K562 (cell line): ENCODE data around the gene CEACAM18. TPM values are rescaled to one million over a fixed set of nuclear protein-coding genes. Genes with fewer than 3 reads are reported as not detected.

Experiments
- ATAC-seq: fragments of 200-7000 bp; cut with Tn5 transposase; 3 replicates; pipeline ENCODE4 v1.9.1; 2020; ENCODE audit warnings: moderate library complexity
- BruUV-seq: library from RNA; stranded (reverse); fragments of 400-500 nt; replicated peaks from 2 replicates; lab custom pipeline; 2021; lab: Mats Ljungman, UMichigan
- CTCF ChIA-PET: fragments of 300-600 bp; formaldehyde crosslinking; extraction: SDS; loops from one replicate; lab custom pipeline; 2021; ENCODE audit warnings: low intra/inter-chr PET ratio; lab: Yijun Ruan, JAX
- POLR2A ChIA-PET: fragments of 300-600, 350-650 bp; sonication (Branson Sonifier 250); formaldehyde crosslinking; extraction: SDS; loops from one replicate; lab custom pipeline; 2021; ENCODE audit warnings: antibody characterized with exemption, inconsistent platforms; lab: Yijun Ruan, JAX
- DNase-seq, 4 experiments: peaks; one replicate each; pipeline versions ENCODE4 v3.0.0 to v3.0.0-alpha.2; 2011 to 2018; ENCODE audit warnings: low spot score in 3 of 4, mixed read lengths in 3 of 4; ENCODE audit errors: extremely low read depth in 1 of 4
- FAIRE-seq: peaks from 2 replicates; lab custom pipeline; 2011; peaks lifted over from hg19 to GRCh38; lab: Jason Lieb, UNC
- H2AFZ ChIP-seq: 2 replicates; pipeline ENCODE4 v1.6.0; 2011; ENCODE audit warnings: low read depth, low read length, control low read depth, inconsistent platforms
- H3K27ac ChIP-seq: fragments of 200-600 bp; 3 replicates; pipeline ENCODE4 v1.8.0; 2011; ENCODE audit warnings: low read depth, mild to moderate bottlenecking, control low read depth, inconsistent platforms, low read length, moderate library complexity, mixed read lengths; ENCODE audit errors: extremely low read depth
- H3K27me3 ChIP-seq, 2 experiments: fragments of 300-600 bp in 1 of 2; 2 replicates in 1 of 2; 3 replicates in 1 of 2; pipeline versions ENCODE4 v1.6.0 to v1.8.0; 2011; ENCODE audit warnings: inconsistent platforms in 2 of 2, low read length in 2 of 2, mild to moderate bottlenecking in 1 of 2, mixed read lengths in 1 of 2, moderate library complexity in 1 of 2; ENCODE audit not compliant: control insufficient read depth in 2 of 2, insufficient read depth in 2 of 2
- H3K36me3 ChIP-seq: fragments of 300-600 bp; 3 replicates; pipeline ENCODE4 v1.8.0; 2011; ENCODE audit warnings: mild to moderate bottlenecking, low read length, inconsistent platforms; ENCODE audit not compliant: control insufficient read depth, insufficient read depth
- H3K4me1 ChIP-seq, 2 experiments: fragments of 200-600 bp in 1 of 2; replicated peaks in 1 of 2; 2 replicates in 1 of 2; 3 replicates in 1 of 2; pipeline versions ENCODE4 v1.5.1 to v1.8.0; 2011; ENCODE audit warnings: inconsistent platforms in 2 of 2, low read length in 2 of 2, mild to moderate bottlenecking in 1 of 2, mixed read lengths in 1 of 2, moderate library complexity in 1 of 2; ENCODE audit not compliant: control insufficient read depth in 2 of 2, insufficient read depth in 2 of 2
- H3K4me2 ChIP-seq: 2 replicates; pipeline ENCODE4 v1.6.1; 2011; ENCODE audit warnings: low read length, control low read depth, inconsistent platforms, mixed read lengths; ENCODE audit not compliant: insufficient read depth
- H3K4me3 ChIP-seq: fragments of 200-600 bp; sonication (generic), shearing (Covaris generic); 2 replicates; pipeline ENCODE4 v1.5.1; 2016; ENCODE audit warnings: control low read depth, inconsistent platforms
- H3K79me2 ChIP-seq: fragments of 200-600 bp; 3 replicates; pipeline ENCODE4 v1.8.0; 2011; ENCODE audit warnings: low read length, inconsistent platforms; ENCODE audit not compliant: control insufficient read depth, insufficient read depth
- H3K9ac ChIP-seq, 2 experiments: 2 replicates each; pipeline versions ENCODE4 v1.6.0 to v1.6.1; 2011; ENCODE audit warnings: low read depth in 2 of 2, low read length in 2 of 2, control low read depth in 1 of 2, inconsistent platforms in 1 of 2, mild to moderate bottlenecking in 1 of 2, mixed read lengths in 1 of 2; ENCODE audit not compliant: insufficient read depth in 1 of 2
- H3K9me1 ChIP-seq: one replicate; pipeline ENCODE4 v1.6.0; 2011; ENCODE audit warnings: inconsistent platforms, mild to moderate bottlenecking, low read length, moderate library complexity; ENCODE audit not compliant: control insufficient read depth, insufficient read depth
- H3K9me3 ChIP-seq: replicated peaks from 2 replicates; pipeline ENCODE4 v1.5.1; 2011; ENCODE audit warnings: low read depth, low read length, inconsistent platforms; ENCODE audit not compliant: control insufficient read depth, insufficient read depth
- H4K20me1 ChIP-seq: replicated peaks from 2 replicates; pipeline ENCODE4 v1.6.1; 2011; ENCODE audit warnings: low read length, inconsistent platforms, mixed read lengths; ENCODE audit not compliant: control insufficient read depth, insufficient read depth
- RCOR1 ChIP-seq, 2 experiments: IDR thresholded peaks; 2 replicates each; pipeline ENCODE4 v1.6.1; 2012; ENCODE audit warnings: low read depth in 2 of 2, low read length in 2 of 2, borderline replicate concordance in 1 of 2, improper control_type of control experiment in 1 of 2
- REST ChIP-seq, 2 experiments: fragments of 450-650 bp; formaldehyde crosslinking in 1 of 2; IDR thresholded peaks; 2 replicates each; pipeline versions ENCODE4 v1.4.0 to v1.6.1; 2014 to 2020; ENCODE audit warnings: mild to moderate bottlenecking in 2 of 2, borderline replicate concordance in 1 of 2, low read depth in 1 of 2
- SIN3B ChIP-seq: fragments of 450-650 bp; IDR thresholded peaks from 2 replicates; pipeline ENCODE4 v1.6.1; 2017; ENCODE audit warnings: low read depth, mild to moderate bottlenecking, moderate library complexity
- TEAD4 ChIP-seq, 2 experiments: sonication (generic) in 1 of 2; formaldehyde crosslinking in 1 of 2; IDR thresholded peaks; 2 replicates each; pipeline versions ENCODE4 v1.6.1 to v1.8.0; 2012 to 2022; ENCODE audit warnings: borderline replicate concordance in 1 of 2, inconsistent platforms in 1 of 2, low read length in 1 of 2, mild to moderate bottlenecking in 1 of 2, missing genetic modification reagents in 1 of 2
- XRCC3 ChIP-seq: fragments of 450-650 bp; IDR thresholded peaks from 2 replicates; pipeline ENCODE4 v1.6.1; 2017; ENCODE audit warnings: mild to moderate bottlenecking, moderate library complexity
- YBX1 ChIP-seq: fragments of 450-650 bp; IDR thresholded peaks from 2 replicates; pipeline ENCODE4 v1.7.1; 2016; ENCODE audit warnings: mild to moderate bottlenecking
- ZBTB17 ChIP-seq: fragments of 450-650 bp; formaldehyde crosslinking; IDR thresholded peaks from 2 replicates; pipeline ENCODE4 v1.4.0; 2020; ENCODE audit warnings: mild to moderate bottlenecking
- ZNF263 ChIP-seq: sonication (generic); formaldehyde crosslinking; IDR thresholded peaks from 2 replicates; pipeline ENCODE4 v1.8.0; 2022; ENCODE audit warnings: mild to moderate bottlenecking, missing genetic modification reagents, borderline replicate concordance
- WGBS: fragments of 100-300 bp; shearing (Covaris generic); methylation state at CpG from one replicate; pipeline ENCODE4 v1.1.6; 2016; ENCODE audit warnings: low coverage, mixed read lengths; ENCODE audit not compliant: insufficient coverage; ENCODE audit errors: missing lambda C conversion rate; 5-methylcytosine and 5-hydroxymethylcytosine counted together
- in situ Hi-C: fragments of 300-500 bp; cut with MboI; formaldehyde crosslinking; loops from 4 replicates; pipeline ENCODE4 v1.15.0; 2018; ENCODE audit warnings: inconsistent platforms, mixed read lengths
- intact Hi-C: fragments of 100-400 bp; cut with micrococcal nuclease; formaldehyde crosslinking; loops from 2 replicates; pipeline ENCODE4 v1.14.2; 2022
- polyA plus RNA-seq, 8 experiments: library from polyadenylated mRNA; depleted of rRNA in 4 of 8; stranded (reverse) in 5 of 8; unstranded in 3 of 8; fragments of >200 nt; fragmentation: Nextera tagmentation in 2 of 8; fragmentation: Illumina TruSeq in 1 of 8; extraction: Ambion mirVana in 2 of 8; extraction: Trizol in 1 of 8; gene quantifications; 2 replicates each; pipeline versions ENCODE4 v1.2.1 to v1.2.3, GENCODE V29; 2011 to 2014; ENCODE audit warnings: inconsistent platforms in 1 of 8, missing spikeins in 1 of 8
- total RNA-seq, 7 experiments: library from RNA; depleted of rRNA in 6 of 7; stranded (reverse); fragments of >200 nt in 6 of 7; fragmentation: Illumina TruSeq in 2 of 7; extraction: Trizol in 2 of 7; gene quantifications; 2 replicates each; pipeline versions ENCODE4 v1.2.1 to v1.2.3, GENCODE V29; 2011 to 2021; ENCODE audit warnings: low replicate concordance in 1 of 7

CEACAM18 gene
- total and polyA plus RNA-seq, 9 of the 15 experiments (the other 6 are each of a cell fraction or from before 2014, with no cell fraction given) = 0.08 to 0.24 (median 0.15) TPM; not detected in 3

- TF ChIP-seq ZNF263 (CRISPR knock-in tag) = no peak; the same call in 1 of the 2 replicates
Observed at GRCh38 chr19:51508059-51508733, 29.9 kb downstream of the CEACAM18 start (continued).

DNA sequence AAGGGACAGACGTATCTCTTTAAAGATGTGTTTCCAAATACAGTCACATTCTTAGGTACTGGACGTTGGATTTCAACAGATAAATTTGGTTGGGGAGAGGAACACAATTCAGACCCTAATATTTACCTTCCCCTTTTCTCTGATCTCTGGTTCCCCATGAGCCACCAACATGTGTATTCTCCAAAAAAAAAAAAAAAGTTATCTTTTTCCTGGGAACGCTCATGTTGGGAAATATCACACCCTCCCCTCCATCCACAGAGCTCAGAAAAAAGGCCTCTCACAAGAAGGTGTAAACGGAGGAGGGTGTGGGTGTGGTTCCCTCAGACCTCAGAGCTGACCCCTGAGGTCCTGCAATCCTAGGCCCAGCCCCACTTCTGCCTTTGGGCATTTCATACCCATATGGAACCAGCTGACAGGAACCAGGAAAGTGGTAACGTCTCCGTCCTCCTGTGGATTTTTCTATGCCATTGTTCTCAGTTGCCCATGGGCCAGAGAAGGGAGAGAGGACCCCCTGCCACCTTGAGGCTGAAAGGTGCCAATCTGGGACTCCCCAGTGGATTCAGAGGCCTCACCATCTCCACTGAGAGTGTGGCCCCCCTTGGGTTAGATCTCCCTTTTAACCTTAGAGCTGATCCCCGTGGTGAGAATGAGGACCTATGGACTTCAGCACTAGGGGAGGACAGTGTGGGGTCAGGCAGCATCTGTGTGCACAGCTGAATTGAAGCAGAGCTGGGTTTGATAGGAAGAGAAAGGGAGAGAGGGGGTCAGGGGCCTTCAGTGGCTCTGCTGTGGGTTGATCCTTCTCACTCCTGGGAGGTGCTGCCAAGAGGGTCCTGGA is 31.7 kb downstream of the CEACAM18 start:
- peaks cover 12% of the 10 kb centered on the region for H3K79me2 ChIP-seq
- H3K4me1 ChIP-seq = peaks cover 35 to 62% of the 10 kb centered on the region in 2 experiments
- FAIRE-seq (peak; percentile 11), DNase-seq (peak; percentile 55 to 77 (median 60)), ATAC-seq (peak; percentile 63)
- peak overlapping the region; percentile 5 to 31; a peak in 3 of 4 replicates for H3K9ac ChIP-seq
- peak overlapping the region; percentile 98 for H3K27ac ChIP-seq
- peak overlapping the region; percentile 18 for H2AFZ ChIP-seq
- intact Hi-C loops (loop anchor here (2.0 kb wide), 2 partner anchors 37 to 63 kb away; no protein-coding TSS in a partner anchor), in situ Hi-C loops (no loop called here)
- no peaks in the 10 kb centered on the region for H3K27me3 ChIP-seq
- no TSS peak for BruUV-seq
- H3K4me2 ChIP-seq = peak overlapping the region; percentile 39
- CTCF ChIA-PET = no interaction called here
- H3K4me3 ChIP-seq = no peak overlapping the region
- H3K36me3 ChIP-seq = no peaks in the 10 kb centered on the region
- H3K9me1 ChIP-seq = no peaks in the 10 kb centered on the region
- H3K9me3 ChIP-seq = no peaks in the 10 kb centered on the region
- POLR2A ChIA-PET = interaction anchor here (0.9 to 1.4 kb wide), 4 partner anchors 12 to 41 kb away, joined by 3 to 5 read pairs (median 3); no protein-coding TSS in a partner anchor
- no peaks in the 10 kb centered on the region for H4K20me1 ChIP-seq
- WGBS = 7% methylated on average over 7 of the region's 7 CpGs
- TF ChIP-seq XRCC3 (no peak), ZBTB17 (no peak), RCOR1 (IDR thresholded peaks at IDR 0.05; ENCODE audit: borderline replicate concordance in 1 of 2, low read depth in 2 of 2, low read length in 2 of 2) (peak in 1 of 2 experiments; percentile 25; a peak in 1 of 4 replicates), REST (IDR thresholded peaks at IDR 0.05; ENCODE audit: borderline replicate concordance) (peak; percentile 28; the same call in 1 of the 2 replicates), REST (CRISPR knock-in tag; IDR thresholded peaks at IDR 0.05; ENCODE audit: low read depth) (no peak), YBX1 (no peak), SIN3B (no peak), TEAD4 (IDR thresholded peaks at IDR 0.05; ENCODE audit: low read length) (peak; percentile 18; the same call in 1 of the 2 replicates), TEAD4 (CRISPR knock-in tag; IDR thresholded peaks at IDR 0.05; ENCODE audit: borderline replicate concordance) (no peak)
